HCT116 (cell line): ENCODE results near the gene CHAF1A. TPM values are rescaled to one million over a fixed set of nuclear protein-coding genes. Genes with fewer than 3 reads are reported as not detected.

Experiments
- ATAC-seq: fragments of 200-7000 bp; cut with Tn5 transposase; 2 replicates; pipeline ENCODE4 v1.9.1; 2020; ENCODE audit warnings: mild to moderate bottlenecking, moderate library complexity
- BruUV-seq: library from RNA; stranded (reverse); fragments of 400-500 nt; replicated peaks from 2 replicates; lab custom pipeline; 2021; lab: Mats Ljungman, UMichigan
- CTCF ChIA-PET: fragments of 300-600 bp; sonication (Branson Sonifier 250); formaldehyde crosslinking; loops from one replicate; lab custom pipeline; 2021; ENCODE audit warnings: antibody characterized with exemption; lab: Charles Lee
- POLR2A ChIA-PET: fragments of 300-600, 350-600 bp; sonication (Branson Sonifier 250); formaldehyde crosslinking; loops from one replicate; lab custom pipeline; 2021; ENCODE audit warnings: antibody characterized with exemption; lab: Charles Lee
- RAD21 ChIA-PET, 2 experiments: fragments of 300-600 bp; sonication (Branson Sonifier 250); formaldehyde crosslinking; loops; one replicate each; lab custom pipeline; 2023; ENCODE audit warnings: low total read pairs in 2 of 2; ENCODE audit not compliant: uncharacterized antibody in 2 of 2, unreplicated experiment in 2 of 2, low non-redundant PET in 1 of 2; lab: Charles Lee
- DNase-seq: peaks from one replicate; pipeline ENCODE4 v3.0.0-alpha.2; 2010; ENCODE audit warnings: low read depth, low spot score
- H2AFZ ChIP-seq: fragments of 200-600 bp; shearing (Covaris generic), sonication (generic); 2 replicates; pipeline ENCODE4 v1.6.1; 2017; ENCODE audit warnings: low read depth, mixed run types, mixed read lengths, antibody characterized with exemption, low read length; ENCODE audit not compliant: poor library complexity, severe bottlenecking
- H3K27ac ChIP-seq: 2 replicates; pipeline ENCODE4 v1.5.1; 2012; ENCODE audit warnings: low read depth, low read length
- H3K27me3 ChIP-seq: fragments of 200-600 bp; sonication (generic); 2 replicates; pipeline ENCODE4 v1.6.1; 2016; ENCODE audit warnings: mixed run types, low read length, mixed read lengths; ENCODE audit not compliant: insufficient read depth
- H3K36me3 ChIP-seq, 2 experiments: fragments of 200-500 bp in 1 of 2; fragments of 200-600 bp in 1 of 2; sonication (Bioruptor generic) in 1 of 2; sonication (generic) in 1 of 2; 2 replicates each; pipeline versions ENCODE4 v1.5.1 to v1.6.1; 2014 to 2016; ENCODE audit warnings: low read length in 2 of 2, inconsistent platforms in 1 of 2, mixed read lengths in 1 of 2, mixed run types in 1 of 2; ENCODE audit not compliant: insufficient read depth in 2 of 2, control insufficient read depth in 1 of 2
- H3K4me1 ChIP-seq, 2 experiments: fragments of 200-600 bp in 1 of 2; sonication (generic) in 1 of 2; 2 replicates each; pipeline versions ENCODE4 v1.5.1 to v1.6.1; 2012 to 2017; ENCODE audit warnings: low read length in 2 of 2, inconsistent platforms in 1 of 2, mild to moderate bottlenecking in 1 of 2, mixed read lengths in 1 of 2, mixed run types in 1 of 2, moderate library complexity in 1 of 2; ENCODE audit not compliant: insufficient read depth in 2 of 2, control insufficient read depth in 1 of 2
- H3K4me2 ChIP-seq: fragments of 200-600 bp; sonication (generic); 2 replicates; pipeline ENCODE4 v1.6.1; 2017; ENCODE audit warnings: mixed run types, low read length, mixed read lengths
- H3K4me3 ChIP-seq, 2 experiments: fragments of 200-600 bp in 1 of 2; sonication (generic) in 1 of 2; replicated peaks in 1 of 2; 2 replicates each; pipeline ENCODE4 v1.5.1; 2011 to 2016; ENCODE audit warnings: low read length in 2 of 2, control low read depth in 1 of 2, low read depth in 1 of 2, mild to moderate bottlenecking in 1 of 2, mixed read lengths in 1 of 2, mixed run types in 1 of 2
- H3K79me2 ChIP-seq: fragments of 200-600 bp; sonication (generic); 2 replicates; pipeline ENCODE4 v1.6.1; 2017; ENCODE audit warnings: mild to moderate bottlenecking, mixed run types, low read length, moderate library complexity, mixed read lengths; ENCODE audit not compliant: insufficient read depth
- H3K9ac ChIP-seq: fragments of 200-600 bp; sonication (generic); 2 replicates; pipeline ENCODE4 v1.6.1; 2016; ENCODE audit warnings: low read length, mixed read lengths
- H3K9me2 ChIP-seq: fragments of 200-600 bp; sonication (generic), shearing (Covaris generic); 2 replicates; pipeline ENCODE4 v1.6.1; 2017; ENCODE audit warnings: mixed run types, mild to moderate bottlenecking, moderate library complexity; ENCODE audit not compliant: insufficient read depth
- H3K9me3 ChIP-seq, 2 experiments: fragments of 200-500 bp in 1 of 2; fragments of 200-600 bp in 1 of 2; sonication (Bioruptor generic) in 1 of 2; sonication (generic) in 1 of 2; 2 replicates each; pipeline ENCODE4 v1.6.1; 2014 to 2017; ENCODE audit warnings: low read length in 2 of 2, mixed read lengths in 2 of 2, inconsistent platforms in 1 of 2, low read depth in 1 of 2, mild to moderate bottlenecking in 1 of 2, mixed run types in 1 of 2, moderate library complexity in 1 of 2; ENCODE audit not compliant: control insufficient read depth in 1 of 2, insufficient read depth in 1 of 2
- H4K20me1 ChIP-seq: fragments of 200-600 bp; sonication (generic), shearing (Covaris generic); 2 replicates; pipeline ENCODE4 v1.6.1; 2017; ENCODE audit warnings: mixed run types, mild to moderate bottlenecking, moderate library complexity; ENCODE audit not compliant: insufficient read depth
- CBX3 ChIP-seq: IDR thresholded peaks from 2 replicates; pipeline ENCODE4 v1.6.1; 2012; ENCODE audit warnings: low read depth
- CEBPB ChIP-seq: IDR thresholded peaks from 2 replicates; pipeline ENCODE4 v1.6.1; 2012; ENCODE audit warnings: low read depth
- EZH2 ChIP-seq: fragments of 200-600 bp; sonication (generic); IDR thresholded peaks from 2 replicates; pipeline ENCODE4 v1.6.1; 2017; ENCODE audit warnings: antibody characterized with exemption, mixed run types
- FOSL1 ChIP-seq: IDR thresholded peaks from 2 replicates; pipeline ENCODE4 v1.6.1; 2012; ENCODE audit warnings: low read depth
- JUND ChIP-seq: IDR thresholded peaks from 2 replicates; pipeline ENCODE4 v1.6.1; 2012
- MAX ChIP-seq: IDR thresholded peaks from 2 replicates; pipeline ENCODE4 v1.6.1; 2012
- POLR2A ChIP-seq: IDR thresholded peaks from 2 replicates; pipeline ENCODE4 v1.7.0; 2011; ENCODE audit warnings: borderline replicate concordance; ENCODE audit not compliant: insufficient read depth, insufficient read length; ENCODE audit errors: extremely low read depth
- POLR2AphosphoS5 ChIP-seq: IDR thresholded peaks from 2 replicates; pipeline ENCODE4 v1.6.1; 2011; ENCODE audit warnings: mild to moderate bottlenecking, low read depth, low read length, moderate library complexity
- SIN3A ChIP-seq: IDR thresholded peaks from 2 replicates; pipeline ENCODE4 v1.6.1; 2012; ENCODE audit warnings: low read depth
- SP1 ChIP-seq: IDR thresholded peaks from 2 replicates; pipeline ENCODE4 v1.6.1; 2012; ENCODE audit warnings: low read depth
- TCF7L2 ChIP-seq: IDR thresholded peaks from 2 replicates; pipeline ENCODE4 v1.7.0; 2011; ENCODE audit warnings: borderline replicate concordance, inconsistent platforms; ENCODE audit not compliant: insufficient read depth, insufficient read length; ENCODE audit errors: extremely low read depth
- YY1 ChIP-seq: IDR thresholded peaks from 2 replicates; pipeline ENCODE4 v1.6.1; 2011; ENCODE audit warnings: low read length, low read depth, moderate library complexity, mild to moderate bottlenecking; ENCODE audit not compliant: insufficient replicate concordance; ENCODE audit errors: extremely low read depth
- ZBTB33 ChIP-seq: IDR thresholded peaks from 2 replicates; pipeline ENCODE4 v1.6.1; 2011; ENCODE audit warnings: mild to moderate bottlenecking, low read length, moderate library complexity; ENCODE audit not compliant: insufficient replicate concordance; ENCODE audit errors: extremely low read depth
- ZFX ChIP-seq: fragments of 450-650 bp; IDR thresholded peaks from 2 replicates; pipeline ENCODE4 v1.6.1; 2017
- ZNF274 ChIP-seq: fragments of 200-500 bp; sonication (Bioruptor generic); IDR thresholded peaks from 2 replicates; pipeline ENCODE4 v1.6.1; 2014; ENCODE audit warnings: mild to moderate bottlenecking, low read depth, low read length, inconsistent platforms
- intact Hi-C: fragments of 100-400 bp; cut with micrococcal nuclease; formaldehyde crosslinking; loops from 2 replicates; pipeline ENCODE4 v1.10.0; 2022
- total RNA-seq: library from RNA; stranded (reverse); gene quantifications from one replicate; pipeline ENCODE4 v1.2.1, GENCODE V29; 2021; ENCODE audit not compliant: unreplicated experiment

Gene CHAF1A
- total RNA-seq, 1 experiment from 2014 or later, result 69.9 TPM

- no peaks in the 10 kb centered on the region for H3K9me3 ChIP-seq
- peak overlapping the region; percentile 30 to 58 for H3K4me3 ChIP-seq
- POLR2A ChIA-PET, result interaction anchor here (1.7 kb wide), 1 partner anchor 24 kb away, joined by 4 read pairs; no protein-coding TSS in a partner anchor
- TF ChIP-seq EZH2, result no peak
- no peak for TF ChIP-seq CBX3
- no peak for TF ChIP-seq ZNF274
- no peak for TF ChIP-seq POLR2A
- peak; percentile 83 for TF ChIP-seq SP1
- TF ChIP-seq POLR2AphosphoS5, result peak; percentile 47; the same call in 1 of the 2 replicates
- TF ChIP-seq TCF7L2, result no peak
- TF ChIP-seq FOSL1, result peak; percentile 95
- TF ChIP-seq MAX, result peak; percentile 93
- peak; percentile 43; the same call in 1 of the 2 replicates for TF ChIP-seq ZFX
- peak; percentile 93 for TF ChIP-seq JUND
- TF ChIP-seq CEBPB, result no peak
- no peak for TF ChIP-seq SIN3A
- no peak for TF ChIP-seq YY1
- TF ChIP-seq ZBTB33, result no peak
- peak overlapping the region; percentile 77 for H3K9ac ChIP-seq
- BruUV-seq, result no TSS peak
- H3K79me2 ChIP-seq, result peaks cover 96% of the 10 kb centered on the region
- peak; percentile 72 for ATAC-seq
- intact Hi-C loops, result loop anchor here (1.0 to 2.0 kb wide), 2 partner anchors 32 to 46 kb away; partner anchors contain the start of gene MPND
- peaks cover 59 to 75% of the 10 kb centered on the region in 2 experiments for H3K4me1 ChIP-seq
- H3K27ac ChIP-seq, result peak overlapping the region; percentile 99
- H3K36me3 ChIP-seq, result no peaks in the 10 kb centered on the region
- no peak overlapping the region for H2AFZ ChIP-seq
- CTCF ChIA-PET, result interaction anchor here (0.6 to 2.6 kb wide), 8 partner anchors 11 to 387 kb away, joined by 3 to 13 read pairs (median 6); partner anchors contain the start of genes CHAF1A and SH3GL1
- peak; percentile 63 for DNase-seq
- peak overlapping the region; percentile 97 for H3K4me2 ChIP-seq
- H4K20me1 ChIP-seq, result peaks cover 3% of the 10 kb centered on the region; the same call in 1 of the 2 replicates
- no peaks in the 10 kb centered on the region for H3K27me3 ChIP-seq
- H3K9me2 ChIP-seq, result no peaks in the 10 kb centered on the region
- RAD21 ChIA-PET, result interaction anchor here in 1 of 2 experiments (0.9 to 1.0 kb wide), 2 partner anchors 25 to 97 kb away, joined by 3 read pairs; partner anchors contain the start of genes HDGFL2 and SH3GL1
Observed at GRCh38 chr19:4374498-4375163, 27.8 kb upstream of the CHAF1A start.
